DND-41 (cell line): Measurements from ENCODE around the gene AQP5.

Source experiments
- ATAC-seq: fragments of 200-7000 bp; cut with Tn5 transposase; 3 replicates; pipeline ENCODE4 v1.9.1; 2021; ENCODE audit warnings: low read depth; ENCODE audit not compliant: insufficient read depth
- DNase-seq: peaks from one replicate; pipeline ENCODE4 v3.0.0-alpha.2; 2020
- H2AFZ ChIP-seq: 2 replicates; pipeline ENCODE4 v1.6.0; 2012; ENCODE audit warnings: low read depth, low read length
- H3K27ac ChIP-seq: 2 replicates; pipeline ENCODE4 v1.5.1; 2012; ENCODE audit warnings: low read length, inconsistent platforms
- H3K27me3 ChIP-seq: fragments of 200-600 bp; sonication (generic); 2 replicates; pipeline ENCODE4 v1.6.0; 2012; ENCODE audit warnings: low read length, mild to moderate bottlenecking, inconsistent platforms; ENCODE audit not compliant: insufficient read depth, poor library complexity
- H3K36me3 ChIP-seq: 2 replicates; pipeline ENCODE4 v1.5.1; 2012; ENCODE audit warnings: low read length, inconsistent platforms; ENCODE audit not compliant: insufficient read depth
- H3K4me1 ChIP-seq: 2 replicates; pipeline ENCODE4 v1.5.1; 2012; ENCODE audit warnings: mild to moderate bottlenecking, low read length; ENCODE audit not compliant: insufficient read depth
- H3K4me2 ChIP-seq: 2 replicates; pipeline ENCODE4 v1.6.0; 2012; ENCODE audit warnings: mild to moderate bottlenecking, moderate library complexity, low read length, inconsistent platforms; ENCODE audit not compliant: insufficient read depth
- H3K4me3 ChIP-seq, 2 experiments: fragments of 200-600 bp in 1 of 2; shearing (Covaris generic) in 1 of 2; 2 replicates each; pipeline ENCODE4 v1.5.1; 2012 to 2016; ENCODE audit warnings: inconsistent platforms in 2 of 2, low read length in 2 of 2, mild to moderate bottlenecking in 2 of 2, low read depth in 1 of 2, moderate library complexity in 1 of 2
- H3K79me2 ChIP-seq: 2 replicates; pipeline ENCODE4 v1.6.0; 2012; ENCODE audit warnings: low read length, inconsistent platforms; ENCODE audit not compliant: insufficient read depth
- H3K9ac ChIP-seq: 2 replicates; pipeline ENCODE4 v1.6.0; 2012; ENCODE audit warnings: low read depth, mild to moderate bottlenecking, inconsistent platforms, low read length, moderate library complexity
- H3K9me3 ChIP-seq: 2 replicates; pipeline ENCODE4 v1.5.1; 2012; ENCODE audit warnings: low read length, moderate library complexity, mild to moderate bottlenecking, inconsistent platforms; ENCODE audit not compliant: insufficient read depth, severe bottlenecking
- H4K20me1 ChIP-seq: 2 replicates; pipeline ENCODE4 v1.6.0; 2012; ENCODE audit warnings: low read length; ENCODE audit not compliant: insufficient read depth
- CTCF ChIP-seq: IDR thresholded peaks from 2 replicates; pipeline ENCODE4 v1.5.1; 2012; ENCODE audit warnings: borderline replicate concordance, low read length, moderate library complexity, mild to moderate bottlenecking; ENCODE audit not compliant: poor library complexity, severe bottlenecking; ENCODE audit errors: extremely low read depth
- EZH2 ChIP-seq: IDR thresholded peaks from 3 replicates; pipeline ENCODE4 v1.6.1; 2012; ENCODE audit warnings: borderline replicate concordance, low read depth, mild to moderate bottlenecking, moderate library complexity, low read length, inconsistent platforms; ENCODE audit not compliant: severe bottlenecking

AQP5 gene

GRCh38 chr12:49932533-49933130 is 29.0 kb upstream of the AQP5 start:
- Histone ChIP-seq H3K27me3 (peaks cover 12% of the 10 kb centered on the region), H3K9me3 (no peaks in the 10 kb centered on the region), H3K79me2 (no peaks in the 10 kb centered on the region), H3K27ac (no peak overlapping the region), H3K36me3 (no peaks in the 10 kb centered on the region), H2AFZ (no peak overlapping the region), H3K4me2 (no peak overlapping the region), H3K9ac (no peak overlapping the region), H3K4me1 (no peaks in the 10 kb centered on the region), H4K20me1 (no peaks in the 10 kb centered on the region), H3K4me3 (no peak overlapping the region)
- no peak for DNase-seq
- no peak for ATAC-seq
- TF ChIP-seq CTCF, result no peak

- H3K4me1 ChIP-seq, result no peaks in the 10 kb centered on the region
- H4K20me1 ChIP-seq, result no peaks in the 10 kb centered on the region
- no peak overlapping the region for H3K4me3 ChIP-seq
- H3K4me2 ChIP-seq, result no peak overlapping the region
- H3K79me2 ChIP-seq, result no peaks in the 10 kb centered on the region
- DNase-seq (no peak), ATAC-seq (no peak)
- H3K27ac ChIP-seq, result no peak overlapping the region
- TF ChIP-seq CTCF (no peak), EZH2 (no peak)
- H3K36me3 ChIP-seq, result no peaks in the 10 kb centered on the region
- H3K27me3 ChIP-seq, result peaks cover 12% of the 10 kb centered on the region
- no peaks in the 10 kb centered on the region for H3K9me3 ChIP-seq
- no peak overlapping the region for H2AFZ ChIP-seq
- no peak overlapping the region for H3K9ac ChIP-seq
These were observed 27.9 kb upstream of the AQP5 start for GRCh38 chr12:49933796-49934195.

DNA sequence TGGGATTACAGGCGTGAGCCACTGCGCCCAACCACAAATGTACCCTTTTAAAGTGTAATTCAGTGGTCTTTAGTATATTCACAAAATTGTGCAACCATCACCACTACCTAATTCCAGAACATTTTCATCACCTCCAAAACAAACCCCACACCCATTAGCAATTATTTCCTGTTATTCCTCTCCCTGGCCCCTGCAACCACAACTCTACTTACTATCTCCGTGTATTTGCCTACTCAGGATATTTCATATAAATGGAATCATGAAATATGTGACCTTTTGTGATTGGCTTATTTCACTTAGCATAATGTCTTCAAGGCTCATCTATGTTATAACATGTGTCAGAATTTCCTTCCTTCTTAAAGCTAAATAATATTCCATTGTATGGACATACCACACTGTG is 27.2 kb upstream of the AQP5 start:
- H3K4me3 ChIP-seq, result no peak overlapping the region
- no peak overlapping the region for H3K27ac ChIP-seq
- no peak for ATAC-seq
- H3K4me2 ChIP-seq, result no peak overlapping the region
- no peak for TF ChIP-seq EZH2
- TF ChIP-seq CTCF, result no peak
- no peaks in the 10 kb centered on the region for H3K36me3 ChIP-seq
- no peak overlapping the region for H2AFZ ChIP-seq
- no peaks in the 10 kb centered on the region for H3K9me3 ChIP-seq
- DNase-seq, result no peak
- no peaks in the 10 kb centered on the region for H3K4me1 ChIP-seq
- no peak overlapping the region for H3K9ac ChIP-seq
- H3K79me2 ChIP-seq, result no peaks in the 10 kb centered on the region
- peaks cover 8% of the 10 kb centered on the region for H3K27me3 ChIP-seq
- H4K20me1 ChIP-seq, result no peaks in the 10 kb centered on the region

DNA sequence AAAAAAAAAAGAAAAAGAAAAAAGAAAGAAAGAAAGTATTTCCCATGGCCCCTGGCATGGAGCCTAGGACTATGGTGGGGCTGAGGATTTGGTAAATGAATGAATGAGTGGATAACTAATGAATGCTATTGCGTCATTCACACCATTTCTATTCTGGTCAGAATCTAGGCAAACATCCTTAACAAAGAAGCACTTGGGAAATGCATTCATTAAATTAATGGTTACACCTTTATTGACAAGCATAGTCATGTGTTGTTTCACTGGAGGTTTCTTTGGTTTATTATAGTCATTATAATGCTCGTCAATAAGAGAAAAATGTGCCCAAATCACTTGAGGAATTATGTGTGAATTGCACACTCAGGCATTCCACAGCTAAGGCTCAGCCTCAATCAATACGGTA is 24.7 kb upstream of the AQP5 start:
- no peaks in the 10 kb centered on the region for H3K79me2 ChIP-seq
- H3K9ac ChIP-seq, result no peak overlapping the region
- no peaks in the 10 kb centered on the region for H3K36me3 ChIP-seq
- no peaks in the 10 kb centered on the region for H3K4me1 ChIP-seq
- H3K4me3 ChIP-seq, result no peak overlapping the region
- H3K4me2 ChIP-seq, result no peak overlapping the region
- no peaks in the 10 kb centered on the region for H3K9me3 ChIP-seq
- TF ChIP-seq EZH2 (no peak), CTCF (no peak)
- ATAC-seq (no peak), DNase-seq (no peak)
- H2AFZ ChIP-seq, result no peak overlapping the region
- H3K27ac ChIP-seq, result no peak overlapping the region
- H4K20me1 ChIP-seq, result no peaks in the 10 kb centered on the region
- H3K27me3 ChIP-seq, result peaks cover 1% of the 10 kb centered on the region
